K562 treated with DMSO at 1 percent for 48 hours (cell line): ENCODE data around the gene PLET1. TPM values are rescaled to one million over a fixed set of nuclear protein-coding genes. Genes with fewer than 3 reads are reported as not detected.

Source experiments
- total RNA-seq: library from RNA; unstranded; fragments of 300-600 nt; gene quantifications from 2 replicates; pipeline ENCODE4 v1.2.3, GENCODE V29; 2022; ENCODE audit warnings: low replicate concordance; ENCODE audit errors: extremely low read depth

PLET1 gene
- not detected in 2 replicates for total RNA-seq

GRCh38 chr11:112260490-112260889 is at the start of gene PLET1:
TSS of gene PLET1 (minus strand) at chr11:112260860. CDS start at chr11:112260589, 271 bp downstream.

GRCh38 chr11:112226062-112226830 is 34.4 kb downstream of the PLET1 start, which contains the start of gene PTS:
TSS of gene PTS (plus strand) at chr11:112226428. CDS start at chr11:112226444, 16 bp downstream.

Other genes starting within 250 kb of the PLET1 start
- gene DLAT, start 235.5 kb downstream of the PLET1 start, total RNA-seq: not detected in 2 replicates
- gene PIH1D2, start 186.8 kb downstream of the PLET1 start, total RNA-seq: not detected in 2 replicates
- not detected in 2 replicates for gene NKAPD1, start 186.6 kb downstream of the PLET1 start, total RNA-seq
- gene TIMM8B, start 174.1 kb downstream of the PLET1 start, total RNA-seq: 763 TPM in 1 of 2 replicates, not detected in the other
- gene SDHD, start 174.0 kb downstream of the PLET1 start, total RNA-seq: not detected in 2 replicates
- not detected in 2 replicates for gene IL18, start 96.8 kb downstream of the PLET1 start, total RNA-seq
- not detected in 2 replicates for gene TEX12, start 93.5 kb downstream of the PLET1 start, total RNA-seq
- gene BCO2, start 85.3 kb downstream of the PLET1 start, total RNA-seq: not detected in 2 replicates
- gene PTS, start 34.4 kb downstream of the PLET1 start, total RNA-seq: not detected in 2 replicates